ENCODE measurements around the gene SECISBP2. TPM values are rescaled to one million over a fixed set of nuclear protein-coding genes. Genes with fewer than 3 reads are reported as not detected.

The SECISBP2 gene
- total RNA-seq, 1 donor from 2014 or later: 15.1 TPM

- DNase-seq (ENCODE audit: low spot score): no peak
- no peak for TF ChIP-seq CTCF (IDR thresholded peaks at IDR 0.05)
- H3K27me3 Mint-ChIP-seq (ENCODE audit: low read depth): no peaks in the 10 kb centered on the region
- no peak overlapping the region for H3K27ac Mint-ChIP-seq (ENCODE audit: unreplicated experiment)
- H3K9me3 Mint-ChIP-seq (ENCODE audit: low read depth): no peaks in the 10 kb centered on the region
- peaks cover 10% of the 10 kb centered on the region for H3K4me1 Mint-ChIP-seq (ENCODE audit: low read depth)
- H3K4me3 Mint-ChIP-seq (ENCODE audit: unreplicated experiment): no peak overlapping the region
- peaks cover 6% of the 10 kb centered on the region for H3K36me3 Mint-ChIP-seq (ENCODE audit: low read depth)
Measured at GRCh38 chr9:89376741-89377351, 58.5 kb downstream of the SECISBP2 start.

DNA sequence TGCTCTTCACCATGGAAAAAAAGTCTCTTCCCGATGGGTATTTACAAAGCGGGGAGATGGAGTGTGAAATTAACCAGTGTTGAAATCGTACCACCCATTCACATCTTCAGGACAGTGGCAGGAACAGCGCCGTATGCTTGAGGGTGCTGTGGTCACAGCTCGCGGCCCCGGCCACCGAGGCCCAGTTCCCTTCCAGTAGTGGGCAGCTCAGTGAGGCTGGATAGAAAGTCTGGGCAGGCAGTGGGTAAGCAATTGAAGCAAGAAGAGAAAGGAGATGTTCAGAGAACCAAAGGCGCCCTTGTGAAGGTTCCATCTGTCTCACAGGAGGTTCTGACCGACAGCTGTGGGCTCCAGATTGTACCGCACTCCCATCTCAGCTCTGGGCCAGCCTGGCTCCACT lies 59.1 kb downstream of the SECISBP2 start:
- Mint-ChIP-seq H3K4me1 (ENCODE audit: low read depth) (peaks cover 10% of the 10 kb centered on the region), H3K4me3 (ENCODE audit: unreplicated experiment) (no peak overlapping the region), H3K36me3 (ENCODE audit: low read depth) (peaks cover 6% of the 10 kb centered on the region), H3K27me3 (ENCODE audit: low read depth) (no peaks in the 10 kb centered on the region), H3K27ac (ENCODE audit: unreplicated experiment) (no peak overlapping the region), H3K9me3 (ENCODE audit: low read depth) (no peaks in the 10 kb centered on the region)
- no peak for DNase-seq (ENCODE audit: low spot score)
- no peak for TF ChIP-seq CTCF (IDR thresholded peaks at IDR 0.05)

DNA sequence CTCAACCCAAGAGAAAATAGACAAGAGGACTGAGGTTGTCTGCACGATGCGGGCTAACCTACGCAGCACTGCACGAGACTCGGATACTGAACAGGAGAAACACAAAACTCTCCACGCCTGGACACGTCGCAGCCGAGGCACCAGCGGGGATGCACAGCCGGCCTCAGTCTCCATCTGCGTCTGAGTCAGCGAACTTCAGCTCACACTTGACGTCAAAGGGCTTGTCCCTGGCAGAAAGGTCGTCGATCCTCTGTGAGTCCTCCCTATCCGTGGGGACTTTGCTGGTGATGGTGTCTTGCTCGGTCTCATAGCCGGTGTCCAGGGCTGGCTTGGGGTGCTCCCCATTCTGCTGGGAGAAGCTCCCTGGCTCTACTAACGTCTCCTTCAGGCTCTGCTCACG lies 60.2 kb downstream of the SECISBP2 start:
- H3K4me3 Mint-ChIP-seq (ENCODE audit: unreplicated experiment): no peak overlapping the region
- no peak overlapping the region for H3K27ac Mint-ChIP-seq (ENCODE audit: unreplicated experiment)
- no peak for DNase-seq (ENCODE audit: low spot score)
- H3K27me3 Mint-ChIP-seq (ENCODE audit: low read depth): no peaks in the 10 kb centered on the region
- peaks cover 10% of the 10 kb centered on the region for H3K4me1 Mint-ChIP-seq (ENCODE audit: low read depth)
- TF ChIP-seq CTCF (IDR thresholded peaks at IDR 0.05): no peak
- H3K9me3 Mint-ChIP-seq (ENCODE audit: low read depth): no peaks in the 10 kb centered on the region
- H3K36me3 Mint-ChIP-seq (ENCODE audit: low read depth): peaks cover 6% of the 10 kb centered on the region

DNA sequence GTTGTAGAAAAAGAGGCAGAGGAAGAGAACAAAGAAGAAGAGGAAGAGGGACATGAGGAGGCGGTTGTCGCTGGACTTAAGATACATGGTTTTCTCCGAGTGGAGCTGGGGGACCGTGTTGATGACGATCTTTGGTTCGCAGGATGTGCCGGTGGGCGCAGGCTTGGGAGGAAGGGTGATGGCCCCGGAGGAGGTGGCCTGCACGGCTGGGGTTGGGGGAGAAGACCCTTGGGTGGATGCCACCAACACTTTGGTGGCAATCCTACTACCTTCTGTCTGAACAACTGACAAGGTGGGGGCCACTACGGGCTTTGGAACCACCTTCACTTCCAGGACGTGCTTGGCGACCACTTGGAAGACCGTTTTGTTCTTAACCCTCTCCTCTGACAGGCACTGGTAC lies 60.7 kb downstream of the SECISBP2 start:
- H3K4me1 Mint-ChIP-seq (ENCODE audit: low read depth): peaks cover 9% of the 10 kb centered on the region
- H3K36me3 Mint-ChIP-seq (ENCODE audit: low read depth): peaks cover 6% of the 10 kb centered on the region
- no peak overlapping the region for H3K27ac Mint-ChIP-seq (ENCODE audit: unreplicated experiment)
- no peak for TF ChIP-seq CTCF (IDR thresholded peaks at IDR 0.05)
- H3K27me3 Mint-ChIP-seq (ENCODE audit: low read depth): no peaks in the 10 kb centered on the region
- no peaks in the 10 kb centered on the region for H3K9me3 Mint-ChIP-seq (ENCODE audit: low read depth)
- DNase-seq (ENCODE audit: low spot score): no peak
- no peak overlapping the region for H3K4me3 Mint-ChIP-seq (ENCODE audit: unreplicated experiment)

DNA sequence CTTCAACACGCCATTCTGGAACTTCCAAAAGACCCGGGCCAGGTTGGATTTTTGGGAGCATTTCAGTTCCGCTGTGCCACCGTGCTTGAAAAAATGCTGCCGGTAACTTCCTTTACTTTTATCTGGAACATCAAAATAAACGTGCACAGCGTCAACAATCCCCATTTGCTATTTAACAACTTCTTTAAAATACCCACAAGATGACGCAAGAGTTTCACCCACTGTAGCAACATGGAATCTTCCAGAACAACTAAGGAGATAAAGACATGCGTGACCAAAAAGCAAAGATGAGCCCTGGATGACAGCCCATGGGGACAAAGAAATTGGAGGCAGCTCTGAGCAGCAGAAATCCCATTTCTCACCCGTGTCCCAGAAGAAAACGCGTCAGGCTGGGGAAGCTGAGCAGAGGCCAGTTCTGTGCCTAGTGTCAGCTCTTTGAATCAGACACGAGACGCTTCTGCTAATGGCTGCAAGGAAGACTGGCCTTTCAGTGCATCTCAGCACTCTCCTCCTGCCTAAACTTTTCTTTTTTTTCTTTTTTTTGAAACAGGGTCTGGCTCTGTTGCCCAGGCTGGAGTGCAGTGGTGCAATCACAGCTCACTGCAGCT lies 61.3 kb downstream of the SECISBP2 start:
- H3K4me3 Mint-ChIP-seq (ENCODE audit: unreplicated experiment): no peak overlapping the region
- H3K9me3 Mint-ChIP-seq (ENCODE audit: low read depth): no peaks in the 10 kb centered on the region
- TF ChIP-seq CTCF (IDR thresholded peaks at IDR 0.05): no peak
- H3K27me3 Mint-ChIP-seq (ENCODE audit: low read depth): no peaks in the 10 kb centered on the region
- H3K27ac Mint-ChIP-seq (ENCODE audit: unreplicated experiment): no peak overlapping the region
- H3K36me3 Mint-ChIP-seq (ENCODE audit: low read depth): peaks cover 6% of the 10 kb centered on the region
- peaks cover 4% of the 10 kb centered on the region for H3K4me1 Mint-ChIP-seq (ENCODE audit: low read depth)
- no peak for DNase-seq (ENCODE audit: low spot score)

All from chondrocyte (in vitro differentiated cells).